HG02852 (cell line): ENCODE measurements around the gene CACNA2D2.

Source experiments
- ATAC-seq: cut with Tn5 transposase; IDR thresholded peaks from one replicate; pipeline ENCODE4 v1.9.1; 2021; ENCODE audit warnings: mild to moderate bottlenecking, moderate library complexity; ENCODE audit not compliant: unreplicated experiment

The CACNA2D2 gene

DNA sequence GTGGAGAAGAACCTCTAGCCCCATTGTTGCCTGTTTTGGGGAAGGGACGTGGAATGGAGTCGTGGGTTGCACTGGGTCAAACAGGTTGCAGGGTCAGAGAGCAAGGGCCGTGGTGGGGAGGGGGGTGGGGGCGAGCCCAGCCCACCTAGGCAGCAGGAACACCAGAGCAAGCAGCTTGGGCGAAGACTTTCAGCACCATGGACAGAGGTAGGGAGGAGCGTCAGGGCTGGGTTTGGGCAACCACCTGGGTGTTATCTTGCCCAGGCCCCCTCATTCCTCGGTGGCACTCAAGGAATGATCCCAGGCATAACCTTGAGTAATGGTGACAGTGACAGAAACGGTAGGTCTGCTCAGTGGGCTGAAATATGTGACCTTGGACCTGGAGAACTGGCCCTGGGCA lies 98.2 kb downstream of the CACNA2D2 start:
- ATAC-seq, result no peak

DNA sequence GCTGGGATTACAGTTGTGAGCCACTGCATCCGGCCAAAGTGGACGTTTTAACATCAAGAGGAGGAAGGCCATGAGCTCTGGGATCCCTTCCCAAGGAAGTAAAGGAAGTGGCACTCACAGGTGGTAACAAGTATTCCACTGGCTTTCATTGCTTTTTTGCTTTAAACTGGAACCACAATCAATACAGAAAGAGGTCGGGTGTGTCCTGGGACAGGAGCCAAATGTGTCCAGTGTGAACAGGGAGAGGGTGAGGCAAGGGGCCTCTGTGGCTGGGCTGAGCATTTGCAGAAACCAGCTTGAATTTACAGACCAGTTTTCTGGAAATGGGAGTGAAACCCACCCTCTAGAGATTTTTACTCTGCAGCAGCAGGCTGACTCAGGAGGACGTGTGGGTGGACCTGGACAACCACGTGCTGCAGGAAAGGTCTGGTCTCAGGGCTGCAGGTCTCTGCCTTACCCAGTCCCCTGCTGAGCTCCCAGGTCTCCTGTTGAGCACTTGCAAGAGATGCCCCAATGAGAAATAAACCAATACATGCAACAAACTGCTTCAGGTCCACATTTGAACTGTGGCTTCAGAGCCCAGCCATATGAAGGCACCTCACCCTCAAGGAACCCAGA lies 101.3 kb downstream of the CACNA2D2 start:
- ATAC-seq, result no peak

DNA sequence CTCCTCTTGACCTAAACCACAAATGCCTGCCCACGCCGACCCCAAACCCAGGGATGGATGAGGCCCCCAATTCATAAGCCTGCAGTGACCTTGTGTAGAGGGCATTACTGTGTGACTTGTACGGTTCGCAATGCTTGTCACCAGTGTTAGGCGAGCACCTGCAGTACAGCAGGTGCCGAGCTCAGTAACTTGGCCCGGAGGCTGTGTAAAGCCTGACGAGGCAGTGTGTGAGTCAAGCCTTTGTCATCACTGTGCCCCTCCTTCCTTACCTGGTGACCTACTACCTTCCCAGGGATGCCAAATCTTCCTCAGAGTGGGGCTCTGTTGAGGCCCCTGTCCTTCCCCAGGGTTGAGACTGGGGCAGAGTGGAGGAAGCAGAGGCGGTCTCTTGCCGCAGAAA lies 106.9 kb downstream of the CACNA2D2 start:
- ATAC-seq, result no peak

DNA sequence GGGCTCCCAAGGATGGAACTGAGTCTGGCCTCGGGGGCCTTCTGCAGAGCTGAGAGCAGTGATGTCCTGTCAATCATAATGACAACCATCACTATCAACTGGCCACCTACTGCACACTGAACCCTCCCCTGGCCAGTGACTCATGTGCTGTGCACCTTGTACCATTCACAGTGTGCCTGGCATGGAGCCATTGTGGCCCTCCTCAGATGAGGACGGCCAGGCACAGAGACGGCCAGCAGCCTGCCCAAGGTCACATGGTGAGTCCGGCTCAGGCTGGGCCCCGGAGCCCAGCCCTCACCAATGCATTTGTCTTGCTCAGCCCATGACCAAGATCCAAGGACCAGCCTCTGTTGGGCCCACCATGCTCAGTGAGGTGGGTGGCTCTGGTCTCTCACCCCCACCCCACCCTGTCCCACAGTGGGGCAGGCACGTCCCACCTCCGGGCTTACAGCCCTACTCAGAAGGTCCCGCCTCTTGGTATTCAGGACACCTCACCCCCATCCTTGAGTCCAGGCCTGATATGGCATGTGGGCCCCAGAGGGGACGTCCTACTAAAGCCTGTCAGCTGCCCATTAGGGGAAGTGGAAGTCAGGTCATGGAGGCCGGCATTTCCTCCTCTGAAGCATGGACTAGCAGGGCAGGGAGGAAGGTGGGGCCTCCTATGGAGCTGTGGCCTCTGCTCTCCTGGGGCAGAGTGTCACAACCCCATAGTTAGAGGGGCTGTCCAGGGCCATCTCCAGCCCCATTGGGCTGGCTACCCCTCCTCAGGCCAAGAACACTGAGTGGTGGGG lies 108.2 kb downstream of the CACNA2D2 start:
- no peak for ATAC-seq

DNA sequence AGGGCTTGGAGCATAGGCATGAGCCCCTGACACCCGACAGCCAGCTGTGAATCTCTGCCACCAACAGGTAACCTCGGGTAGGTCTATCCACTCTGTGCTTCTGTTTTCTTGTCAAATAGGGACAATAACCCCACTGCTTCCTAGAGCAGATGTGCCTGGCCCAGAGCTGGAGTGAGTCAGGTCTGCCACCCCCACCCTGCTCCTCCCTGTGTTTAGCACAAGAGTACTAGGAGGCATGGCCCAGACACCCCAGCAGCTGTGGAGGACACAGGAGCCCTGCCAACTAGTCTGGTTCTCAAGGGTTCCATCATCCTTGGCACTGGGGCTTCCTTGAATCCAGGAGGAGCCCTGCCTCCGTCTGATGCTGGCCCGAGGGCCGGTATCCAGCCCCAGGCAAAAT lies 110.4 kb downstream of the CACNA2D2 start:
- no peak for ATAC-seq

DNA sequence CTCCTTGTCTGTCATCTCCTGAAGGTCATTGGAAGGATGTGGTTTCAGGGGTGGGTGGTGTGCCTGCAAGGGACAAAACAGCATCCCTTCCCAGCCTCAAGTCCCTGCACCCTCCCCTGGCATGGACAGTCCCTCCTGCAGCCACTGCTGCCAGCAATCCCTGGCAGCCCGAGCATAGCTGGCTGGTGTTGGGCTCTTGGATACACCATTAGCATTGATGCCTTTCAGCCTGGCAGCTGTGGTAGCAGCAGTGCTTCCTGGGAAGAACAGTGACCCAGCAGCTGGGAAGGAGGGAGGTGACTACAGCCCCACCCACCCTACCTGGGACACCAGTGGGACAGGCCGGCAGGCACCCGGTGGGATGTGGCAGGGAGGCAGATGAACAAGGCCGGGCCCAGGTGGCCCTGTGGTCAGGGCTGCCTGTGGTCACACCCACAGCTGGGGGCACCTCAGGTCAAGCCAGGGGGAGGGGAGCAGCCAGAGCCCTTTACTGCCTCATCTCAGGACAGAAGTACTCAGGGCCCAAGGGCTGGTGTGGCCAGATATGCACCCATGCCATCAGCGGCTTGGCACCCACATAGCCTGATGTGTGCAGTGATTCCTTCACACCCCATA lies 111.2 kb downstream of the CACNA2D2 start:
- ATAC-seq, result no peak

DNA sequence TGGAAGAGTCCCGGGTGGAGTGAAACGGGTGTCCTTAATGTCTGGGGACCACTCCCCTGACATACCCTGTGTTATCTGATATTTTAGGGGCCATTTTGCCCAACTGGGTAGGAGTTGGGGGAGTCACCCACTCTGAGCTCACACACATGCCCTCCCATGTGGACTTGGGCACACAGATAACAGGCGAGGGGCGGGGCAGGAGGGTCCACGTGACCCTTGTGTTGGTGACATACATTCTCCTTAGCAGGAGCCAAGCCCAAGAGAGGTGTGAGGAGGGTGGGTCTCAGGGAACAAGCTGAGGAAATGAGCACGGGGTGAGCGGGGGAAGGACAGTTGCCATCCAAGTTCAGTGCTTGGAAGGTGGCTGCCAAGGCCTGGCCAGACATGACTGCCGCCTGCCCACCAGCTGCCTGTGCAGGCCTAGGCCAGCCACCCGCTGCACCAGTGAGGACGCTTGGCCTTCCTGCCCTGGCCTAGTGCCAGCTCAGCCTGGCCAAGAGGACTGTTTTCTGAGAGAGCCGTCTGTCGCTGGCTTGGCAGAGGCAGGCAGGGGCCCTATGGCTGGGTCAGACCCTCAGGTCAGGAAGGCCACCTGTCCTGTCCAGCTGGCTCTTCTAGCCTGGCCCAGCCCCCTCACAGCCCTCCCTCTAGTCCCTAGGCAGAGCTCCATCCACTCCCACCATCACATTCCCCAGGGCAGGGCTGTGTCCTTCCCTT lies 112.8 kb downstream of the CACNA2D2 start:
- no peak for ATAC-seq

DNA sequence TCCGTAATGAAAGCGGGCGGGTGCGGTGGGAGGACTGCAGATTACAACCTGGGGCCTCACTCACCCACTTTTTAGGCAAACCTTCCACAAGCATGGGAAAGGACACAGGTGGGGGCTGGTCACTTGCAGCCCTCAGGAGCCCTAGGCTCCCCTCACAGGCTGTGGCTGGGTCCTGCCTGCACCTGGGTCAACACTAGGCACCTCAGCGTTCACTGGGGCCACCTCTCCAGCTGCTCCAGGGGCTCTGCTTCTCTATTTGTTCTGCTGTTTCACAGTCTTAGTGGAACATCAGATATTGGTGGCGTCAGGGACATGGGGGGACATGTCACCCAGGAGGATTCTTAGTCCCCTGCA lies 114.0 kb downstream of the CACNA2D2 start:
- ATAC-seq, result no peak

DNA sequence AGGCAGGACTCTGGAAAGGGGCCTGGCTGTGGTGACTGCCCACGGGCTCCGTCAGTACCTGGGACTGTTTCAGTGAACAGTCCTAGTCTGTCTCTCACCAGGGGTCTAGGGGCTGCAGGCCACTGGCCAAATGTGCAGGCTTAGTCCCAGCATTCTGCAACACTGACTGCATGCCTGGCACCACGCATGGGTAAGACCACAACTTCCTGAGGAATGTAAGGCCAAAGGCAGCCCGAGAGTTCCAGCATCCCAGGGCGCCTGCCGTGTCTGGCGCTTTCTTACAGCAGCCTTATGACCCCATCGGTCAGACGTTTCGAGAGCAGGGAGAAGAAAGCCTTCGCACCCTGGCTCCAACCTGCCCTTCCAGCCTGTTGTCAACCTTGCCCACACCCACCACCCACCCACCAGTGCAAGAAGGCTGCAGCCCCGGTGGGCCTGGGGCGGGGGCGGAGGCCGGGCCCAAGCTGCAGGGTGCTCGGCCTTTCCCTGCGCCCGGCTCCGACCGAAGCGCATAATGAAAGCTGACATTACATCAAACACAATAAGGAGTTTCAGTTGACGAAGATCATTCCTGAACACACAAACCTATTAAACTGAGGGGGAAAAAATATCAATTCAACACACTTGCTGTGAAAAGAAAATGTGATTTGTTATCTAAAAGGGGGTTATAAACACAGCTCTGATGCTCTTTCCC lies 114.6 kb downstream of the CACNA2D2 start:
- no peak for ATAC-seq

DNA sequence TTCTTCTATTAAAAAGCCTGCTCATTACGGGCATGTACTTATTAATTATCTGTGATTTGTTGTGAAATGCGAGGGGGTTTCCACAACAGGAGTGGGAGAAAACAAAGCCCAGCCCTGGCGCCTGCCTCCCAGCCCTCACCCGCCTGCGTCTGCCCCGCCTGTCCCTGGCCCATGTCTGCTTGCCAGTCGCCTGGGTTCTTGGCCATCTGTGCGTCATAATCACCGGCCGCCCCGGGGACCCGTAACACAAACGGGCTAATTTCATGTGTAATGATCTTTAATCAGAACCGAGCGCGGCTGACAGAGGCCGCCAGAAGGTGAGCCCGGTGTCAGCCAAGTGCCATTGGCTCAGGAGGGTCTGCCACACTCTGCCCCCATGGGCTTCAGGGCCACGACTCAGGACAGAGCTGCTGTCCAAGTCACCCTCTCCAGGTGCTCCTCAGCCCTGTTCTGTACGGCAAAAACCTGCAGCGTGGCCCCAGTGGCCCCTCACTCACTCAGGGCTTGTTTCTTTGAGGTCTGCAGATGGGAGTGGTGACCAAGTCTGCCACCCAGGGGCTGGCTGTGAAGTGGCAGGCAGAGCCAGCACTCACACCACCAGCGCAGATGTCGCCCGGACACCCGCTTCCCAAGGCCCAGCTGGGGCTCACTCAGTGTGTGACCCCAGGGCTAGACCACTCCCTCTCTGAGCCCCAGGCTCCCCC lies 115.3 kb downstream of the CACNA2D2 start:
- ATAC-seq, result no peak

DNA sequence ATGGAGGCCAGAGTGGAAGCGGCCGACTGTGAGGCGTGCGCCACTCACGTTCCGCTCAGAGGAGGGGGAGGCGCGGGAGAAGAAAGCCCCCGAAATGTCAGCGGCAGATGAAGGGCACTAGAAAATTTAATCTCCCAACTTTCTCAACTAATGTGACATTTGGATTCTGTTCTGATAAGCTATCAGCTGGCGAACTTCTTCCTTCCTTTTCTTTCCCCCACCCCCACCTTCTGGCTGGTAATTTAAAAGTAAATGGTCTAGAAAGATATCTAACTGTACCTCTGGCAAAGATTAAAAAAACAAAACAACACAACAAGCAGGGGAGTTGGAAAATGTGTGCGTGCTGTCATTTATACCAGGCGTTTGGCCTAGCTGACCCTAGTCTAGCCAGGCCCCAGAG lies 117.7 kb downstream of the CACNA2D2 start:
- no peak for ATAC-seq

DNA sequence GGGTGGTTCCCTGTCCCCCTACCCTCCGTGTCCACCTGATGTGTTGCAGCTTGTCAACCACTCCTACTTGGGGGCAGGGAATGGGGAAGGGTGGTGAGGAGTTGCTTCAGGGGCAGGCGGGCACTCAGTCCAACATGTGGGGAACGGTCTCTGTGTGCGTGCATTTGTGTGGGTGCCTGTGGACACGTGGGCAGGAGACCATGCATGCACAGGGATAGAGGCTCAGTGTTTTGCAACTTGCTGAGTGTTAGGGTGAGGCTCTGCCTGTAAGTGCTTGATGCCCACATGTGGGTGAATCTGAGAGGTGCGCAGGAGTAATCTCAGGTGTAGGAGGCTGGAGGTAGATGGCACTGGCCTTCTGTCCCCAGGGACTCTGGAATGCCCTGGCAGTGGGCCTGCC lies 119.7 kb downstream of the CACNA2D2 start:
- ATAC-seq, result no peak

DNA sequence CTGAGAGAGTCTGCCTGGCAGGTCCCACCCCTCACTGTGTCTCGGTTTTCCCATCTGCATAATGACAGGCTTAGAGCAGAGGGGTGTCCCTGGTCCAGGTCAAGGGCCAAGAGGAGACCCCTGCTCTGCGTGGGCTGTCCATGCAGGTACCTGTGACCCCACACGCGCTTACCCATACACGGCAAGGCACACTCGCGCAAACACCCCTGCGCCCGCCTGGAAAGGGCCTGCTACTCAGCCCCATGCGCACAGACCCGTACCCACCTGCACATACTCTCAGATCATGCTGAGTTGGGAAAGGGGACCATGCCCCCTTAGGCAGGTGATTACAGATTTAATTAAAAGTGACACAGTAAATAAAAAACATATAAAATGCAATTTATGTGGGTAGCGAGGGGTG lies 120.7 kb downstream of the CACNA2D2 start:
- ATAC-seq, result no peak

DNA sequence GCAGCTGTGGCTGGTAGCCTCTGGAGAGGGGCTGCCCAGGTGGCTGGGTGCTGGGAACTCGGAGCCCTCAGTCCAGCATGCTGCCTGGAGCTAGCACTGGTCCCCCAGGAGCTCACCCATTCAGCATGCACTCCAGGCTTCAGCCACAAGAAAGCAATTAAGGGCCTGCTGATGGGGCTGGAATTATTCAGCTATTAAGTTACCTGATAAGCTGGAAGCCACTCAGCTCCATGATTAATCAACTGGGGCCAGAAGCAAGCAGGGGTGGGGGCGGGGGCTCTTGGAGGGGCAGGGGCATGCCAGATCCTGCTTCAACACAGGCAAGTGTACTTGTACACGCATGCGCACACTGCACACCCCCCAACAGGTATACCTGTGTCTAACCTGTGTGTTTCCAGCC lies 122.1 kb downstream of the CACNA2D2 start:
- ATAC-seq, result no peak

DNA sequence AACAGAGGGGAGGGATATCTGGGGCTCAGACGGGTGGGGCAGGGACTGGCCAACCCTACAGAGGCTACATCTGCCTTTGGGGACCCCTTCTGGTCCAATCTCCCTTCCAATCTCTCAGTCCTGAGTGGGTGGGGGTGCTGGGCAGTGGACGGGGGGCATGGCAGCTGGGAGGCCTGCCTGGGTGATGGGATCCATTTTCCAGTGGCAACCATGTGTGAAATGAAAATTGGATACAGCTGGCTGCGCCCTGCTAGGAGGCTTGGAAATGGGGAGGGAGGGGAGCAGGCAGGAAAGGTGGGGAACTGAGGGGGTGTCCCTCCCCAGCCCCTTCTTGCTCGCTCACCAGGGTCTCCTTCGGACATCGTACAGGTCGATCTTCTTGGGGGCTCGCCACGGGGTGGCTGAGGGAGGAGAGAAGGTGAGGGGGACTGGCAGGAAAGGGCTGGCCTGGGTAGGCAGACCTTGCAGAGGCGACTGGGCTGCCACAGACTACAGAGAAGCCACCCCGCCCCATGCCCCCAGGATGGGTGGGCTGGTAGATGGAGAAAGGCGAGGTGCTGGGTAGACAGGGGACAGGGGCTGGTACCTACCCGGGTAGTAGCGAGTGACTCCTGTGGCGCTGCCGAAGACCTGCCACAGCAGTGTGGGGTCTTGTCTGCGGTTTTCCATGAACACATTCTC lies 122.9 kb downstream of the CACNA2D2 start:
- ATAC-seq, result no peak

DNA sequence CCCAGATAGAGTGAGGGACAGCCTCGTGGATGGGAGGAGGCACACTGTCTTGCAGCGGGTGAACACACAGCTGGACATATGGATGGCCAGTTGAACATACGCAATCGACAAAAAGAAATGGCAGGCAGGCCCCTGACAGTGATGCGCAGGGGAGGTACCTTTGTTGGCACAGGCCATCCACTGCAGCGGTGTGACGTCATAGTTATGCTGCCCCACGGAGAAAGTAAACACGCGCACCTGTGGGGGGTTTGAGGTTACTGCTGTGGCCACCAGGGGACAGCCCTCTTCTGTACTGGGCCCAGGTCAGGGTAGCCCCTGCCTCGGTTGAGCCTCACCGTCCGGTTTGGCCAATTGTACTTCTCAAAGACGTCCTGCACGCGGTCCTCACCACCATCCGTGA lies 124.7 kb downstream of the CACNA2D2 start:
- ATAC-seq, result no peak

DNA sequence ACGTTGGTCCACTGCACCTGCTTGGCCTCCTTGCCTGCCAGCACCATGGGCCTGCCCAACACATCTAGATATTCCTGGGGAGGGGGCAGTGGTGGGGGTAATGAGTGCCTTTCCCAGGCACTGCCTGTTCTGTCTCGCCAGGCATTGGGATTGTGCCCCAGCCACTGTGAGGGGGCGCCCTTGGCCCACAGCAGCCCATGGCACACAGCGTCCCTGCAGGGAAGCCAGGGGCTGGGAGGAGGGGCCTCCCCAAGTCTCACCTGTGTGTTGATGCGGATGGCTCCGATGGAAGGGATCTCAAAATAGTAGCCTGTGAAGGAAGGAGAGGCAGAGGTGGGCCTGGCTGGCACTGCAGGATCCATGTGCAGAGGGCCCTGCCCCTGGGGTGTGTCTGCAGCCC lies 125.4 kb downstream of the CACNA2D2 start:
- no peak for ATAC-seq

DNA sequence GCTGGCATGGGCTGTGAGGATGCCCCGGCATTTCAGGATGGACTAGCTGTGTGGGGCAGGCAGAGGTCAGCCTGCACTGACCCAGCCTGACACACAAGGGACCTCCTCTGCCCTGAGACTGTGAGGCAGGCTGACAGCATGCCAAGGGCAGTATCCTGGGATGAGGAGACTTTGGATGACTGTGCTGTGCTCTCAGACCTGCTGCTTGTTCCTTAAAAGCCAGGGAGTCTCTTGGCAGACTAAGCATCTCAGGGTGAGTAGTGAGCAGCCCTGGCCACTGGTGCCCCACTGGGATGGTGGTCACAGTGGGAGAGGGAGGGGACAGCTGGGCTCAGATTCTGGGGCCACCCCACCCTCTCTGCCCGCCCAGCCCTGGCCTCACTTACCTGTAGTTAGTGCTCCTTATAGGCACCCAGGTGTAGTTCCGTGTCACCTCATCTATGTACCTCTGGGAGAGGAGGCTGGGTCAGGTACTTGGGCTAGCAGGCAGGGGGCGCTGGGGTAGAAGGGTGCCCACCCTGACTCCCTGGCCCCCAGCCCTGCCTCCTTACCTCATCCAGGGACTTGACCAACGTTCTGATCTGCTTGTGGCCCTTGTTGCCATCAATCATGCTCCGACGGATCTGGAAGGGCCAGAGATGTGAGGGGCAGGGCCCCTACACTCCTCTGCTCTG lies 128.0 kb downstream of the CACNA2D2 start:
- ATAC-seq, result no peak
